NCI-H345 treated with DMSO at 0.1 percent for 48 hours (cell line): ENCODE results near the gene NPAT.
"Not testable (repeated sequence)": the region's sequence is repeated elsewhere in the genome, so short reads cannot be mapped to it uniquely, and the experiment has no call there.

Source experiments
- DNase-seq: peaks from one replicate; lab custom pipeline; 2025; ENCODE audit not compliant: unreplicated experiment; lab: John Stamatoyannopoulos, UW

NPAT gene

DNA sequence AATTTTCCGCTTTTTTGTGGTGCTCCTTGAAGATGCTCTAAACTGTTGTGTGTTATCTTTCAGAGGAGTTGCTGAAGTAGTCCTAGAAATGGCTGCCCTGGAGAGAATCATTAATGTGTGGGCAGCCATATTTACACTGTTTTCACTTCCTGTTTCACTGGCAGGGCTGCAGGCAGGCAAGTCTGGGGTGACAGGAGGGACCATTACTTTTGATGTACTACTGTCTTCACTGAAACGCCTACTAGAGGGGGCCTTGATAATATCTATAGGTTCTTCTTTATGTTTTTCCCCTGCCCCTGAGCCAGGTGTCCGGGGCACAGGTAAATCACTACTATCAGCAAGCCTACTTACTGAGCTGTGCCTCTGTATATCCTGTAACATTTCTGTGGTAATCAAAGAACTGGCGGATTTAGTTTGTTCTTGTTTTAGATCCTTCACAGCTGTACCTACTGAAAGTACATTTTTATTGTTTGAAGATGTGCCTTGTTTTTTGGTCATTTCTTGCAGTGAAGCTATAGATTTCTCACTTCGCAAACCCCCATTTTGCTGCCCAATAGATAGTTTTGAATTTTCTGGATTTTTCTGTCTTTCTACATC is 61.4 kb downstream of the NPAT start:
- DNase-seq: no peak

DNA sequence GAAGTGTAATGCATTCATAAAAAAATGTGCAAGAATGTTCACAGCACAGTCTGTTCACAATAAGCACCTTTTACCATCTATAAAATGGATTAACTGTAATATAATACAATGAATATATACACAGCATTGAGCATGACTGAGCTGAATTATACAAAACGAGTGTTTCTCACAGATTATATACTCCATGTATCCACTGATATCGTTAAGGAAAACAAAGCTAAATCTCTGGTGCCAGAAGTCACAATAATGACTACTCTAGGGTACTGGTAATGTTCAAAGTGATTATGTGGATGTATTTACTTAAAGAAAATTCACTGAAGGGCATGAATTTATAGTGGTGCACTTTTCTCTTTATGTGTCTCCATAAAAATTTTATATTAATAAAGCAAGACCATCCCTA is 67.8 kb downstream of the NPAT start:
- no peak for DNase-seq

GRCh38 chr11:108148556-108148955 is 73.9 kb downstream of the NPAT start:
- DNase-seq: no peak

- DNase-seq: no peak
These were observed 75.3 kb downstream of the NPAT start for GRCh38 chr11:108147150-108147549.

- no peak for DNase-seq
These were observed 77.8 kb downstream of the NPAT start for GRCh38 chr11:108144615-108145014.

GRCh38 chr11:108142304-108142703 is 80.1 kb downstream of the NPAT start:
- no peak for DNase-seq

- no peak for DNase-seq
These were observed 85.2 kb downstream of the NPAT start for GRCh38 chr11:108137212-108137611.

DNA sequence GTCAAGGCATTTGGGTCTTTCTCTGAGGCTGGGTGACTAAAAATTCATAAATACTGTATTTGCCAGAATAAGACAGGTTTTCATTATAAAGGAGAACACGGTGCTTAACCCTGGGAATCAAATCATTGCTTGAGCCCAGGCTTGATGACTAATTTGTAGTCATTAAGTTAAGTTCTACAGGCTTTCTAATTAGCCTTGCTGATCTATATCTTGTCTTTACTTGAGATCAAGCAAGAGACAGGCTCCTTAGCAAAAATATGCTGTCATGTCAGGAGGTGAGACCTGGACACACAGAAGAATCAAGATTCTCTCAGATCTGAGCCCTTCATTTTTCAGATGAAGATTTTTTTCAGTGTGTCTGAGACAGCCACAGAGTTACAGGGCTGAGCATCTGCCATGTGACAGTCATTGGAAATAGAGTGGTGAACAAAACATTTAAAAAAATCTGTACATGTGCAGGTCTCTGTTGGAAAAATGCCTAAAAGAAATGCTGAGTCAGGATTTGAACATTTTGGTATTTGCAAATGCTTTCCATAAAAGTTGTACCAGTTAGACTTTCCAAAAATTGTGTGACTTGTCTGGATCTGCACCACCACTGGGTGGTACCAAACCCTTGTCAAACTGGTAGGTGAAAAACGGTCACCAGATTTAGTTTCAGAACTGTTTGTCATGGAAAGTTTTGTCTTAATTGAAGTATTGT is 86.4 kb downstream of the NPAT start:
- DNase-seq: no peak

DNA sequence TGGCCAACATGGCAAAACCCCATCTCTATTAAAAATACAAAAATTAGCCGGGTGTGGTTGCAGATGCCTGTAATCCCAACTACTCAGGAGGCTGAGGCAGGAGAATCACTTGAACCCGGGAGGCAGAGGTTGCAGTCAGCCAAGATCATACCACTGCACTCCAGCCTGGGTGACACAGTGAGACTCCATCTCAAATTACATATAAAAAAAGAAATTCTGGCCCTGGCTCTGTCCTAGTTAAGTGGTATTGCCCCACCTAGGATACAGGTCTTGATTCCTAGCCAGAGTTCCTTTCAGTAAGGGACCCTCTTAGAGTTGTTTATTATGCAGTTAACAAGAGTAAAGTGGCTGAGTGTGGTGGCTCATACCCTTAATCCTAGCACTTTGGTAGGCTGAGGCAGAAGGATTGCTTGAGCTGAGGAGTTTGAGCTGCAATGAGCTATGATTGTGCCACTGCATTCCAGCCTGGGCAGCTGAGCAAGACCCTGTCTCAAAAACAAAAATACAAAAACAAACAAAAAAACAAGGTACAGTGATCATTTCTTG is 89.4 kb downstream of the NPAT start:
- not testable (repeated sequence) for DNase-seq

- DNase-seq: no peak
These were observed 90.4 kb downstream of the NPAT start for GRCh38 chr11:108131993-108132392.

GRCh38 chr11:108128772-108129171 is 93.7 kb downstream of the NPAT start:
- DNase-seq: no peak

DNA sequence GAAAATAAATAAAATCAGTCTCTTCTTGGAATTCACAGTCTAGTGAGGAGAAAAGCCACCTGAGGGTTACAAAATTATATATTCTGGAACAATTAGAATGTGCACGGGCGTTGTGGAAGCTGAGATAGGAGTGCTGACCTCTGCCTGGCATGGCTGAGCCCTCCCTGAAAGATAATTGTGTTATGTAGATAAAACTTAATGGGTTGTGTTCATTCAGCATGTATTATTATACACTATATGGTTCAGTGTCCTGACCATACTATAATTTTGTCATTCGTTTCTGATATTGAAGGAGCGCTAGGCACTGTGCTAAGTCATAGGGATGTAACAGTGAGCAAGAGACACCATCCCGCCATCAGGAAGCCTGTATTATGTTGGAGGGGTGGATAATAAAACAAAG is 97.3 kb downstream of the NPAT start:
- DNase-seq: no peak

DNA sequence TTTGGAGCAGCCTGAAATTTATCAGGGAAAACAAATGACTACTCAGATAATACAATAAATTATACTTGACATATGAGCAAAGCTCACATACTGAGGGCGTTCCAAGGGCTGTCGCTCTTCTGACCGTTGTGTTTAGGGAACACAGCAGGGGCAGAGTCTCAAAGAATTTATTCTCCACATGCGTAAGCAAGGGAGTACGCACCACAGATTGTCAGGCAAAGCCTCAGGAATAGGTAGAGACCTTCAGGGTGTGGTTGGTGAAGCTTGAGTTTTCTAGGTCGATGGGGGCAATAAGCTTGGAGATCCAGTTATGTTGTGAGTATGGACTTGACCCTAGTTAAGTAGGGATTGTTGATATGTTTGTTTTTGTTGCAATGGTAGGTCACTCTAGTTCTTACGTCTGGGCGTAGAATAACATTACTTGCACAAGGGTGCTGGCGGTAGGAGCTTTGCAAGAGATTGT is 100.2 kb downstream of the NPAT start:
- DNase-seq: no peak

GRCh38 chr11:108121274-108122155 is 100.9 kb downstream of the NPAT start, which contains the start of gene ACAT1:
ACAT1 (plus strand) TSS chr11:108121567; CDS start chr11:108121607, 40 bp downstream.
- DNase-seq: peak; percentile 84

GRCh38 chr11:108120936-108121273 is 101.5 kb downstream of the NPAT start:
- DNase-seq: not testable (repeated sequence)

DNA sequence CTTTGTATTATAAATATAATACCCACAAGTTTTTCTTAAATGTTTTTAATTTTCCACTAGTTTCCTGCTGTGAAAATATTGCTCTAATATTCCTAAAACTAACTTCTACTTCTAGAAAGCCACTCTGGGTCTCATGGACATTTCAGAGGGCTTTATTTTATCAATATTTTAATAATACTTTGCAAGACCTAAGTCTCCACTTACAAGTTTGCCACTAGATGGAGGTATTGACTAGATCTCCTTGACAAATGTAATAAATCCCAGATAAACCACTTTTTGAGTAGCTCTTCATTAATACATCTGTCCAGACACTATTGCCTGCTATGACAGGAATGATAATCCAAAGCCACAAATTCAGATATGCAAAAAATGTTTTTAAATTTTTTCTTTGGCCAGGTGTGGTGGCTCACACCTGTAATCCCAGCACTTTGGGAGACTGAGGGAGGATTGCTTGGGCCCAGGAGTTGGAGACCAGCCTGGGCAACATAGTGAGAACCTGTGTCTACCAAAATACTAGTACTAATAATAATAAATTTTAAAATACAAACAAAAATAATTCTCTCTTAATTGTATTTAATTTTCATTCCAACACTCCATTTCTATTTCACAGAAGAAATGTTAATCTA is 104.6 kb downstream of the NPAT start:
- peak; percentile 15 for DNase-seq

DNA sequence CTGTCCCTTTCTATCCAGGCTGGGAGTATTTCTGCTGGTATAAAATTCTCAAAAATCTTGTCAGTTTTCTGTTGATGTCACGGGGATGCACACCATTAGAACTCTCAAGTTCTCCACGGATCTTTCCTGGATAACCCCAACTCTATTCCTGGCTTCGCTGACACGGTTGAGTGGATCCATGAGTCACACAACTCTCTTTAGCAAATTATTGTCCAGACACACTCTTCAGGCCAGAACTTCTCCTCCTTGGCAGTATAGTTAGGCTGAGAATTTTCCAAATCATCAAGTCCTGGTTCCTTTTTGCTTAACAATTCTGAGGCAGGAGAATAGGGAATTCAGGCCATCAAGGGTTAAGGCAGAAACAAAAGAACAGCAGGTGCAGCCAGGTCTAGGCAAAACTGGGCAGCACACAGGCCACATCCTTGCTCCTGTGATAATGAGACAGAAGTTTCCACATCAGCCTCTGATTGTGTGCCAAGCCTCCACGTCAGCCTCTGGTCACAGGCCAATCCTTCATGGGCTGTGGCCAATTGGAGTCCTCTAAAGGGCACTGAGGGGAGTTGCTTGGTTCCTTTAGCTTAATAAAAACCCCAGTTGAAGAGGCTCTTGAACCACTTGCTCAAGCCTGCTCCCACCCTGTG is 106.8 kb downstream of the NPAT start:
- DNase-seq: no peak

GRCh38 chr11:108112057-108112456 is 110.4 kb downstream of the NPAT start:
- DNase-seq: no peak

GRCh38 chr11:108111126-108111525 is 111.3 kb downstream of the NPAT start:
- no peak for DNase-seq
